HepG2 (cell line): Measurements from ENCODE around the gene KLF13. TPM values are rescaled to one million over a fixed set of nuclear protein-coding genes. Genes with fewer than 3 reads are reported as not detected.

Source experiments
- ATAC-seq: fragments of 200-7000 bp; cut with Tn5 transposase; 3 replicates; pipeline ENCODE4 v1.9.1; 2020; ENCODE audit warnings: mild to moderate bottlenecking, moderate library complexity
- BruUV-seq: library from RNA; stranded (reverse); fragments of 400-500 nt; replicated peaks from 2 replicates; lab custom pipeline; 2021; lab: Mats Ljungman, UMichigan
- CTCF ChIA-PET: fragments of 300-600 bp; formaldehyde crosslinking; extraction: SDS; loops from one replicate; lab custom pipeline; 2021; ENCODE audit warnings: low total read pairs, inconsistent platforms, low intra/inter-chr PET ratio; lab: Yijun Ruan, JAX
- POLR2A ChIA-PET: fragments of 350-600 bp; sonication (Branson Sonifier 250); formaldehyde crosslinking; loops from one replicate; lab custom pipeline; 2020; ENCODE audit warnings: antibody characterized with exemption, inconsistent platforms; lab: Yijun Ruan, JAX
- DNase-seq: peaks from one replicate; pipeline ENCODE4 v3.0.0-alpha.2; 2015; ENCODE audit warnings: low spot score
- FAIRE-seq: peaks from 3 replicates; lab custom pipeline; 2011; peaks lifted over from hg19 to GRCh38; lab: Jason Lieb, UNC
- H2AFZ ChIP-seq: one replicate; pipeline ENCODE4 v1.6.1; 2011; ENCODE audit warnings: low read length, inconsistent platforms
- H3K27ac ChIP-seq: fragments of 300-600 bp; 3 replicates; pipeline ENCODE4 v1.8.0; 2011; ENCODE audit warnings: mixed run types, mild to moderate bottlenecking, mixed read lengths, low read length, inconsistent platforms; ENCODE audit not compliant: insufficient read depth; ENCODE audit errors: extremely low read length
- H3K27me3 ChIP-seq, 2 experiments: fragments of 200-600 bp in 1 of 2; 2 replicates in 1 of 2; 3 replicates in 1 of 2; pipeline versions ENCODE4 v1.6.0 to v1.8.0; 2011; ENCODE audit warnings: low read length in 2 of 2, mild to moderate bottlenecking in 2 of 2, moderate library complexity in 2 of 2, inconsistent platforms in 1 of 2; ENCODE audit not compliant: insufficient read depth in 2 of 2, control insufficient read depth in 1 of 2
- H3K36me3 ChIP-seq, 2 experiments: fragments of 200-600 bp in 1 of 2; replicated peaks in 1 of 2; 2 replicates in 1 of 2; 3 replicates in 1 of 2; pipeline versions ENCODE4 v1.5.1 to v1.8.0; 2011; ENCODE audit warnings: low read length in 2 of 2, inconsistent platforms in 1 of 2; ENCODE audit not compliant: insufficient read depth in 2 of 2, control insufficient read depth in 1 of 2
- H3K4me1 ChIP-seq: 2 replicates; pipeline ENCODE4 v1.5.1; 2012; ENCODE audit warnings: low read length, inconsistent platforms; ENCODE audit not compliant: insufficient read depth
- H3K4me2 ChIP-seq: 2 replicates; pipeline ENCODE4 v1.6.0; 2011; ENCODE audit warnings: low read depth, low read length, inconsistent platforms
- H3K4me3 ChIP-seq, 3 experiments: fragments of 200-600 bp in 1 of 3; sonication (generic), shearing (Covaris generic) in 1 of 3; replicated peaks in 1 of 3; 2 replicates each; pipeline ENCODE4 v1.5.1; 2011 to 2016; ENCODE audit warnings: low read length in 3 of 3, inconsistent platforms in 2 of 3, low read depth in 2 of 3, mild to moderate bottlenecking in 2 of 3, control low read depth in 1 of 3, mixed read lengths in 1 of 3; ENCODE audit not compliant: insufficient read depth in 1 of 3
- H3K79me2 ChIP-seq: one replicate; pipeline ENCODE4 v1.6.1; 2011; ENCODE audit warnings: low read length, inconsistent platforms; ENCODE audit not compliant: insufficient read depth
- H3K9ac ChIP-seq: 2 replicates; pipeline ENCODE4 v1.6.0; 2011; ENCODE audit warnings: mild to moderate bottlenecking, low read depth, low read length, inconsistent platforms; ENCODE audit not compliant: insufficient read depth
- H3K9me3 ChIP-seq: 2 replicates; pipeline ENCODE4 v1.5.1; 2012; ENCODE audit warnings: mild to moderate bottlenecking, low read length
- H4K20me1 ChIP-seq: 2 replicates; pipeline ENCODE4 v1.6.0; 2011; ENCODE audit warnings: inconsistent platforms, mild to moderate bottlenecking, low read length, moderate library complexity; ENCODE audit not compliant: insufficient read depth
- BRD4 ChIP-seq: sonication (generic); formaldehyde crosslinking; IDR thresholded peaks from 2 replicates; pipeline ENCODE4 v1.4.0; 2020; ENCODE audit warnings: missing genetic modification reagents
- ETS1 ChIP-seq: sonication (generic); formaldehyde crosslinking; IDR thresholded peaks from 2 replicates; pipeline ENCODE4 v1.4.0; 2020; ENCODE audit warnings: missing genetic modification reagents
- KAT7 ChIP-seq: IDR thresholded peaks from 2 replicates; pipeline ENCODE4 v1.6.1; 2018; ENCODE audit warnings: borderline replicate concordance, missing compliant biosample characterization
- KDM6A ChIP-seq: IDR thresholded peaks from 2 replicates; pipeline ENCODE4 v1.6.1; 2016; ENCODE audit warnings: low read depth
- MAFG ChIP-seq: sonication (generic); formaldehyde crosslinking; IDR thresholded peaks from 2 replicates; pipeline ENCODE4 v1.5.1; 2020; ENCODE audit warnings: mild to moderate bottlenecking, missing genetic modification reagents
- MLLT10 ChIP-seq: sonication (generic); formaldehyde crosslinking; IDR thresholded peaks from 2 replicates; pipeline ENCODE4 v1.4.0; 2020; ENCODE audit warnings: missing genetic modification reagents
- PCBP1 ChIP-seq: fragments of 200-400 bp; formaldehyde crosslinking; IDR thresholded peaks from 2 replicates; pipeline ENCODE4 v1.6.1; 2017; ENCODE audit warnings: mild to moderate bottlenecking, low read depth, low read length, borderline replicate concordance
- PRMT3 ChIP-seq: sonication (generic); formaldehyde crosslinking; IDR thresholded peaks from 2 replicates; pipeline ENCODE4 v1.8.1; 2022; ENCODE audit warnings: low read depth, mild to moderate bottlenecking, moderate library complexity, missing genetic modification reagents, borderline replicate concordance
- SMARCE1 ChIP-seq: fragments of 450-650 bp; IDR thresholded peaks from 2 replicates; pipeline ENCODE4 v1.6.1; 2017; ENCODE audit warnings: borderline replicate concordance
- SNAI1 ChIP-seq: sonication (generic); formaldehyde crosslinking; IDR thresholded peaks from 2 replicates; pipeline ENCODE4 v1.5.0; 2020; ENCODE audit warnings: mild to moderate bottlenecking, missing genetic modification reagents, borderline replicate concordance
- U2AF1 ChIP-seq: fragments of 200-400 bp; formaldehyde crosslinking; optimal IDR thresholded peaks from 2 replicates; pipeline ENCODE3; 2017; ENCODE audit warnings: mild to moderate bottlenecking, low read depth, low read length
- ZBTB26 ChIP-seq: IDR thresholded peaks from 2 replicates; pipeline ENCODE4 v1.6.1; 2016; ENCODE audit warnings: missing compliant biosample characterization, missing genetic modification reagents, borderline replicate concordance
- ZFP91 ChIP-seq: sonication (generic); formaldehyde crosslinking; IDR thresholded peaks from 2 replicates; pipeline ENCODE4 v1.9.0; 2022; ENCODE audit warnings: missing genetic modification reagents, mild to moderate bottlenecking, borderline replicate concordance
- ZNF124 ChIP-seq: sonication (generic); formaldehyde crosslinking; IDR thresholded peaks from 2 replicates; pipeline ENCODE4 v1.4.0; 2020; ENCODE audit warnings: missing genetic modification reagents
- ZNF264 ChIP-seq: sonication (generic); formaldehyde crosslinking; IDR thresholded peaks from 2 replicates; pipeline ENCODE4 v1.4.0; 2020; ENCODE audit warnings: missing genetic modification reagents
- ZNF317 ChIP-seq: sonication (generic); formaldehyde crosslinking; IDR thresholded peaks from 2 replicates; pipeline ENCODE4 v1.5.0; 2020; ENCODE audit warnings: mild to moderate bottlenecking, missing genetic modification reagents
- ZNF441 ChIP-seq: sonication (generic); formaldehyde crosslinking; IDR thresholded peaks from 2 replicates; pipeline ENCODE4 v1.7.0; 2021; ENCODE audit warnings: missing genetic modification reagents, borderline replicate concordance
- ZNF564 ChIP-seq: sonication (generic); formaldehyde crosslinking; IDR thresholded peaks from 2 replicates; pipeline ENCODE4 v1.8.1; 2023; ENCODE audit warnings: mild to moderate bottlenecking, missing genetic modification reagents
- ZNF614 ChIP-seq: IDR thresholded peaks from 2 replicates; pipeline ENCODE4 v1.6.1; 2018; ENCODE audit warnings: missing biosample characterization, missing genetic modification reagents, inconsistent platforms, borderline replicate concordance
- WGBS: methylation state at CpG from one replicate; pipeline ENCODE4 v1.1.6; 2017; ENCODE audit warnings: low lambda C conversion rate; 5-methylcytosine and 5-hydroxymethylcytosine counted together
- in situ Hi-C: cut with HindIII; loops from 2 replicates; pipeline ENCODE4 v1.10.0; 2017; ENCODE audit warnings: low pct_unique_long_range_greater_than_20kb; ENCODE audit not compliant: extremely low pct_ligation_motif_present
- intact Hi-C: fragments of 100-400 bp; cut with micrococcal nuclease; formaldehyde crosslinking; loops from one replicate; pipeline ENCODE4 v1.10.0; 2022; ENCODE audit not compliant: unreplicated experiment
- polyA plus RNA-seq, 8 experiments: library from polyadenylated mRNA; depleted of rRNA in 3 of 8; stranded (reverse) in 7 of 8; unstranded in 1 of 8; fragments of >200 nt; fragmentation: Illumina TruSeq in 4 of 8; extraction: Trizol in 4 of 8; gene quantifications; 2 replicates each; pipeline versions ENCODE4 v1.2.1 to v1.2.3, GENCODE V29; 2011 to 2016; ENCODE audit warnings: low read depth in 4 of 8, missing spikeins in 1 of 8, mixed read lengths in 1 of 8; ENCODE audit not compliant: insufficient read depth in 1 of 8
- total RNA-seq, 5 experiments: library from RNA; depleted of rRNA; stranded (reverse); fragments of >200 nt; fragmentation: Illumina TruSeq; extraction: Trizol; gene quantifications; 2 replicates each; pipeline ENCODE4 v1.2.3, GENCODE V29; 2016; ENCODE audit warnings: low read depth in 1 of 5

Gene KLF13
- total and polyA plus RNA-seq, 2 of the 13 experiments (the other 11 are each of a cell fraction or from before 2014, with no cell fraction given): 16.8 to 25.1 TPM

- WGBS: 18% methylated on average over 4 of the region's 5 CpGs
- Histone ChIP-seq H3K4me3 (no peak overlapping the region), H3K36me3 (no peaks in the 10 kb centered on the region), H2AFZ (no peak overlapping the region), H3K9ac (no peak overlapping the region), H3K4me1 (peaks cover 46% of the 10 kb centered on the region), H3K79me2 (no peaks in the 10 kb centered on the region), H4K20me1 (no peaks in the 10 kb centered on the region), H3K27ac (no peak overlapping the region), H3K27me3 (peaks cover 1 to 53% of the 10 kb centered on the region in 2 experiments; a peak in 3 of 5 replicates), H3K9me3 (peaks cover 1% of the 10 kb centered on the region; the same call in 1 of the 2 replicates), H3K4me2 (no peak overlapping the region)
- BruUV-seq: no TSS peak
- ATAC-seq (no peak), FAIRE-seq (no peak), DNase-seq (no peak)
- in situ Hi-C loops (no loop called here), intact Hi-C loops (no loop called here)
- ChIA-PET POLR2A (no interaction called here), CTCF (no interaction called here)
- no peak for TF ChIP-seq ZBTB26 (CRISPR knock-in tag)
- TF ChIP-seq ZNF564 (CRISPR knock-in tag): no peak
- TF ChIP-seq PCBP1: no peak
- no peak for TF ChIP-seq ZNF317 (CRISPR knock-in tag)
- TF ChIP-seq ZNF124 (CRISPR knock-in tag): no peak
- no peak for TF ChIP-seq ZFP91 (CRISPR knock-in tag)
- TF ChIP-seq ETS1 (CRISPR knock-in tag): no peak
- no peak for TF ChIP-seq KDM6A
- TF ChIP-seq ZNF614 (CRISPR knock-in tag): no peak
- no peak for TF ChIP-seq MLLT10 (CRISPR knock-in tag)
- TF ChIP-seq SMARCE1: no peak
- no peak for TF ChIP-seq BRD4
- no peak for TF ChIP-seq ZNF441 (CRISPR knock-in tag)
- no peak for TF ChIP-seq MAFG (CRISPR knock-in tag)
- TF ChIP-seq SNAI1 (CRISPR knock-in tag): no peak
- no peak for TF ChIP-seq PRMT3 (CRISPR knock-in tag)
- TF ChIP-seq U2AF1: no peak
- TF ChIP-seq KAT7: no peak
- no peak for TF ChIP-seq ZNF264
These were observed 77.0 kb downstream of the KLF13 start for GRCh38 chr15:31403606-31404005.
